ENCODE measurements around the gene PLEKHA8.
A peak's percentile ranks its signal among the peaks of the same experiment; 100 is the strongest.

Gene PLEKHA8, protein sequence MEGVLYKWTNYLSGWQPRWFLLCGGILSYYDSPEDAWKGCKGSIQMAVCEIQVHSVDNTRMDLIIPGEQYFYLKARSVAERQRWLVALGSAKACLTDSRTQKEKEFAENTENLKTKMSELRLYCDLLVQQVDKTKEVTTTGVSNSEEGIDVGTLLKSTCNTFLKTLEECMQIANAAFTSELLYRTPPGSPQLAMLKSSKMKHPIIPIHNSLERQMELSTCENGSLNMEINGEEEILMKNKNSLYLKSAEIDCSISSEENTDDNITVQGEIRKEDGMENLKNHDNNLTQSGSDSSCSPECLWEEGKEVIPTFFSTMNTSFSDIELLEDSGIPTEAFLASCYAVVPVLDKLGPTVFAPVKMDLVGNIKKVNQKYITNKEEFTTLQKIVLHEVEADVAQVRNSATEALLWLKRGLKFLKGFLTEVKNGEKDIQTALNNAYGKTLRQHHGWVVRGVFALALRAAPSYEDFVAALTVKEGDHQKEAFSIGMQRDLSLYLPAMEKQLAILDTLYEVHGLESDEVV

DNA sequence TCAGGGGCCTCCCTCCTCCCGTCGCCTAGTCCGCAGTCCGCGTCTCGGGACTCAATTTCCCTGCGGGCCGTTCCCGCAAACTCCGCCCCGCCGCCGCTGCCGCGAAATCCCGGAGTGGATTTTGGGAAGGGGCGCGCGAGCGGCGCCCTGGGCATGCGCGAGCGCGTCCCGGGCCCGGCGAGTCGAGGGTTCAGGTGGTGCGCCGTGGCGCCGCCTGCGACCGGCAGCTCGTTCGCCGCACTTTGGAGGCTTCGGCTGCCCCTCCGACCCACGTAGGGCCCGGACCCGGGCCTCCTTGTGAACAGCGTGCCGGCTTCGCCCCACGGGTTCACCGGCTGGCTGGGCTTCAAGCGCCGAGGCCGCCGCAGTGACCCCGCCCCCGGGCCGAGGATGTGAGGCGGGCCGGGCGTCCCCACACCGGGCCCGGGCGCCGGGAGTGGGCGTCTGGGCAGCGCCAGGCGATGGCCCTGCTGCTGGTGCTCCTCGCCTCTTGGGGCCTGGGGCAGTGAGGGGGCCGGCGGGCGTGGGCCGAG is at the start of gene PLEKHA8:
Gene PLEKHA8, plus strand, starts transcription at position 197 of the 533 bp plus-strand sequence. CDS start 351 bp downstream, outside the sequence.
- DNase-seq: peak; percentile 91

DNA sequence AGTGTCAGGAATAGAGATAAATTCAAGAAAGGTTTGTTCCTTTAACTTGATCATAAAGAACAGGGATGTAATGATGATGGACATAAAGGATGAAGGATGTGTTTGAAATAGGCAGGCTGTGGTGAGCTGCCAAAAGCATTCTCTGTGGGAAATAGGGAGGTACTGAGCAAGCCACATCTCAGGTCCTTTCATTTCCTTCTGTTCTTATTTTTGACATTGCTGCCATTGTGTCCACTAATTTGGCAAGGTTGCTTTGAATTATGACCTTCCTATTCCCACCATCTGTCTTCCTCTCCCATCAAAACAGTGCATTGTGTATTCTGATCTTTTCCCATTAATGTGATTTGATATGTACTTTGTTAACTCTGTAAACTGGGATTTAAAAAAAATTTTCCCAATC is 48.1 kb upstream of the PLEKHA8 start:
- no peak for DNase-seq

DNA sequence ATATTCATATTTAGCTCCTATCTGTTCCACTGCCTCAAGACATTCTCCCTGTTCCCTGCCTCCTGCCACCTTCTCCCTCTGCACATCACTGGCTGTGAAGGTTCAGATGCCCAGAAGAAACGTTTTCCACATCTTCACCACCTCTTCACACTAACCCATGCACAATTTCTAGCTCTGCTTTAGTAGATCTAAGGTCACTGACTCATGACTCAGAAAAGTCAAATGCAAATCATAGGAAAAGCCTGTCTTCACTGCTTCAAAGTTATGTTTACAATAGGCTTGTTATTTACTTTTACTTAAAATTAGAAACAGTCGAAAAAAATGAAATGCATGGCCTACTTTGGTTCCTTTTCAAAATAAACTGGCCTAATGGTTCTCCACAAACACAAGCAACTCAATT is 41.1 kb upstream of the PLEKHA8 start:
- peak; percentile 21 for DNase-seq

DNA sequence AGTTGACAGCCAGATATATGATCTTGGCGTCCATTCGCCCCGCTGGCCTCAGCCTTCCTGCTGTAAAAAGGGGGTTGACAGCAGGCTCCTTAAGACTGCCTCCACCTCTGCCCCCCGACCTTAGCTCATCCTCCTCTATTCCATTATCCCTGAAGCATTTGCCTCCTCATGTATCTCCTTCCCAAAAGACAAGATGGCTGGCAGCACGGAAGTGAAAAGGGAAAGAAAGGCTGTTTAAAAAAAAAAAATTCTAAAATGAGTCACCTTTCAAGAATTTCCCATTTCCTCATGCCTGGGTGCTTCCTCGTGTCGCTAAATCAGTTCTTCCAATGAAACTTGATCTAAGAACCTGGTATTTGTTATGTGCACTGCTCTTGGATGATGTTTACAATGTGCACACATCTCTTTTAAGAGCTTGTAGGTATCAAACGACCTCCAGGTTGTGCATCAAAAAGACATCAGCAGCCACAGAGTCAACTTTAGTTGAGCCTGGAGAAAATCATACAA is 40.3 kb upstream of the PLEKHA8 start:
- DNase-seq: peak; percentile 36

DNA sequence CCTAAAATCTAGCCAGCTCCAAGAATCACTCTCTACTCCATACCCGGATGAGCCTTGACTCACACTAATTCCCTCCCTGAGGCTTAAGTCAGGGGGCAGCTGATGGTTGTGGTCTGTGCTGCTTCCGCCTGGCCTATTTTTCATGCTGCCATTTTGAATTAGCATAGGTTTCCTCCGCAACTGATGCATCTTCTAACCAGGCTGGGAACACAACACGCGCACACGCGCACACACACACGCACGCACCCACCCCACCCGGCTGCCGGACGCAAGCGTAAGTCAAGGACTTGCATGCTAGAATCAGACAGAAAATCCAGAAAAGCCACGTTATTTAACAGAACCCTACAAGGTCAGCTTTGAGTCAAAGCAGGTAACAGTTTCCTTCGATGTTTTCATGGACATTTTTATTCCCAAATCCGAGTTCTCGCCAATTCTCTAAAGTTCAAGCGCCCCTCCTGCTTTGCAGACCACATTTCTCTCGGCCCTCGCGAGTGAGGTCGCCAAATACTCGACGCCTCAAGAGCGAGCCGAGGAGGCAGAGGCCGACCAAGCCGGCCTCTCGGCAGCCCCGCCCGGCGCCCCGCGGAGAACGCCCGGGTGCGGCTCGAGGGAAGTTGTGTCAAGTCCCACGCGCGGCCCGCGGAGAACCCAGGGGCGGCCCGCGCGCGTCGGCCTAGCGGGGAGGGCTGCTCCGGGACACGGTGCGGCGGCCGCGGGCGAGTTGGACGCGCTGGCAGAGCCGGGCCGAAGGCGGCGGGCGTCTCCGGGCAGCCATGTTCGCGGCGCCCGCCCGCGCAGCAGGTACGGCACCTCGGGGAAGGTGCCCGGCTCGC is 39.6 kb upstream of the PLEKHA8 start:
- peak; percentile 71 for DNase-seq

DNA sequence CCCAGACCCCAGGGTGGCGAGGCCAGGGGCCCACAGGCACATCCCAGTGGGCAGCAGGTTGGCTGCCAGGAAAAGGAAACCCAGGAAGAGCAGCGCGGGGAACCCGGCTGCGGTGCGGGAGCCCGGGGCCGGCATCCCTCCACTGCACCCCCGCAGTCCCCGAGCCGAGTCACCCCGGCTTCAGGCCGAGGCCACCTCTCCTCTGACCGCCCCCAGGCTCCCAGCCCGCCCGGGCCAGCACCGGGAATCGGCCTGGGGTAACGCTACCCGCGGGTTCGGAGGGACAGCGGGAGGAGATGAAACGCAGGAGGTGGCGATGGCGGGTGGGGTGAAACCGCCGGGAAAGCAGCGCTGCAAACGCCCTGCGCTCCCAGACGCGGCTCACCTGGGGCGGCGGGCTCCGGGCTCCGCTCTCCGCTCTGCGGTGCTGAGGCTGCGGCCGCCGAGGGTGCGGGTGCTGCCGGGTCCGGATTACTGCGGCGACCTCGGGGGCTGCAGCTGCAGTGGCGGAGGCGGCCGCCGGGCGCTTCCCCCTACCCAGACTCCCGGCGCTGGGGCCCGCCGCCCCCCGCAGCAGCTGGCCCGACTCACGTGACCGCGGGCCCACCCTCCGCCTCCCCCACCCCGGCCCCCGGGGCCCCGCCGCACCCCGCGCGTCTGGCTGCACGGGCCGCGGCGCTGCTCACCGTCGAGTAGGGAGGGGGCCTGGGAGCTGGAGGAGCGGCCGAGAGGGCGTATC is 38.8 kb upstream of the PLEKHA8 start, which contains the start of gene SCRN1:
Gene SCRN1, minus strand, starts transcription at position 545 of the 739 bp plus-strand sequence. CDS start 20,734 bp downstream, outside the sequence.
- peak; percentile 54 for DNase-seq

DNA sequence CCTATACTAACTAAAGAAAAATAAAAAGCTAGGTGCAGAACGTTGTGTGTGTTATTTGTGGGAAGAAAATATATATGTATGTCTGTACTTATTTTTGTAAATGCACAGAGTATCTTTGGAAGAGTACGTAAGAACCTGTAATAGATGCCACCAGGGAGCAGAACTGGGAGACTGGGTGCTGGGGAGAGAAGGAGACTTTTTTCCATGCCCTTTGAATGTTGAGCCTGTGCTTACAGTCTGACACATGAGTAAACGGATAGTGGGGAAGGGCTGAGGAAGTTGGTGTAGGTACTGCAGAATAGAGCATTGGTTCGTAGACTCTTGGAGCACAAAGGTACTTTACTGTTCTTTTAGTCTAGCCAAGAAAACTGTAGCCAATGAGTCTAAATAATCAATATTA is 37.3 kb upstream of the PLEKHA8 start:
- DNase-seq: no peak

DNA sequence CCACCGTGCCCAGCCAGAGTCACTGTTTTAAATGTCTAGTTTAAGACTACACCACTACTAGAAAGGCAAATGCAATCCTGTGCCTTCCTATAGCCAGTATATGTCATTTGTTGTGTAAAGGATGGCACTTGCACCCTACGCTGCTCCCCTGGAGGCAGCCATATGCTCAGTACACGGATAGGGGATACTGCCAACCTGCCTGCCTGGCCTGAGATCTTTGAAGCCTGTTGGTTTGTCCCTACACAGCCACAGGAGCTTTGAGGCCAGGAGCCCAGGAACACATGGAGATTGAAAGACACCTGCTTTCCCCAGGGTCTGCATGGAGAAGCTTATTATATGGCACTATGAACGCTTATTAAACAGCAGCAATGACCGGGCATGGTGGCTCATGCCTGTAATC is 36.3 kb upstream of the PLEKHA8 start:
- no peak for DNase-seq

DNA sequence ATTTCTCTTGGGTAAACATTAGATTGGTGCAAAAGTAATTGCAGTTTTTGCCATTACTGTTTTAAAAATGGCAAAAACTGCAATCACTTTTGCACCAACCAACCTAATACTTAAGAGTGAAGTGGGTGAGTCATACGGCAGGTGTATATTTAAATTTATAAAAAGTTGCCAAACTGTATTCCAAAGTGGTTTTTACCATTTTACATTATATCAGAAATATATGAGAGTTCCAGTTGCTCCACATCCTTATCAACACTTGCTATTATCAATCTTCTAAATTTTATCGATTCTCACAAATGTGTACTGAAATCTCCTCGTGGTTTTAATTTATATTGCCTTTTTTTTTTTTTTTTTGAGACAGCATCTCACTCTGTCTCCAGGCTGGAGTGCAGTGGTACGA is 35.1 kb upstream of the PLEKHA8 start:
- no peak for DNase-seq

DNA sequence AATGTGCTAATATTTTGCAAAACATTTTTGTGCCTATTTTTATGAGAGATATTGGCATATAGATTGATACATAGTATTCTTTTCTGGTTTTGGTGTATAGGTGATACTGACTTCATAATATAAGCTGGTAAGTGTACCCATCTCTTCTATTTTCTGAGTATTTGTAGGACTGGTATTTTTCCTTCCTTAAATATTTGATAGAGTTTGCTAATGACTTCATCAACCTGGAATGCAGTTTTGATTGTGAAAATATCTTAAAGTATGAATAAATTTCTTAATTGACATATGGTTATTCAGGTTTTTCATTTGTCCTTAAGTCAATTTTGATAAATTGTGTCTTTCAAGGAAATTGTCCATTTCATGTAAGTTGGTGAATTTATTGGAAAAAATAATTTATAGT is 32.6 kb upstream of the PLEKHA8 start:
- DNase-seq: no peak

DNA sequence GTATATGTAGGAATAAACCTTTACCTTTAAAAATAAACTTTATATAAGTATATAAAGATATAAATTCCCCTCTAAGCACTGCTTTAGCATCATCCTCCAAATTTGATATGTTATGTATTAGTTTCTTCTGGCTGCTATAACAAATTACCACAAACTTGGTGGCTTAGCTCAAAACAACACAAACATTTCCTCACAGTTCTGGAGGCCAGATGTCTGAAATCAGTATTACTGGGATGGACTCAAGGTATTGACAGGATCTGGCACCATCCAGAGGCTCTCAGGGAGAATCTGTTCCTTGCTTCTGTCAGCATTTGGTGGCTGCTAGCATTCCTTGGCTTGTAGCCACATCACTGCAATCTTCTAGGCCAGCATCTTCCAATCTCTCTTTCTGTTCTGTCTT is 31.9 kb upstream of the PLEKHA8 start:
- DNase-seq: no peak

DNA sequence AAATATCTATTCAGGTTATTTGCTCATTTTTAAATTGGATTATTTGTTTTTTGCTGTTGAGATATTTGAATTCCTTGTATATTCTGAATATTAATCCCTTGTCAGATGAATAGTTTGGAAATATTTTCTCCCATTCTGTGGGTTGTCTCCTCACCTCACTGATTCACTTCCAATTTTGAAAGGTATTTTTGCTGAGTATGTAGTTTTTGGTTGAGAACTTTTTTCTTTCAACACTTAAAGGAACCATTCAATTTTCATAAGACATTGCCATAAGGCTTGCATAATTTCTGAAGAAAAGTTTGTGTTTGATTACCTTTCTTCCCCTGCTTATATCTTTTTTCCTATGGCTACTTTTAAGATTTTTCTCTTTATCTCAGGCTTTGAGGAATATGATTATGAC is 29.7 kb upstream of the PLEKHA8 start:
- DNase-seq: no peak

DNA sequence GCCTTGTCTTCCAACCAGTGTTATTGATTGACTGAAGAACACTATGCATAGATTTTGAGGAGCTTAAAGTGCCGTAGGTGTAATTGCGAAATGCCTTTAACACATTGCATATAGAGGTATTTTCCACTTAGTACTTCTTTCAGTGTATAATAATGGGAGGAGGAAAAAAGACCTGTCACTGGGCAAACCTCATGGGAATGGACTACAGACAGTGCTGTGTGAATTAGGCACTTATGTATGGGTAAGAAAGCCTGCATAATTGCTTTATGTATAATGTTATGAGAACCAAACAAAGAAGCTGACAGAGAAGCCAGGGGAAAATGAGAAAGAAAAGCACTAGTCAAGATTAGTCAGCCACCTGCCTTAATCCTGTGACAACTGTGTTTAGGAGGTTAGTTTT is 26.2 kb upstream of the PLEKHA8 start:
- no peak for DNase-seq

DNA sequence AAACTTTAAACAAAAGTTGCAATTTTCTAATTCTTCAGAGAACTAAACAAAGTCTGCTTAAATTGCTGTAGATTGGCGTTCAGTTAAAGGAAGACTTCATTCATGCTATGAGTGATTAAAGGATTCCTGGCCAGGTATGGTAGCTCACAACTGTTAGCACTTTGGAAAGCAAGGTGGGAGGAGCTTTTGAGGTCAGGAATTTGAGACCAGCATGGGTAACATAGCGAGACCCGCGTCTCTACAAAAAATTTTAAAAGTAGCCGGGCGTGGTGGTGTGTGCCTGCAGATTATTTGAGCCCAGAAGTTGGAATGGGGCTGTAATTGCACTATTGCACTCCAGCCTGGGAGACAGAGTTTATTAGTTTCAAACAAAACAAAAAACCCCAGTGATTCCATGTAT is 25.1 kb upstream of the PLEKHA8 start:
- DNase-seq: no peak

DNA sequence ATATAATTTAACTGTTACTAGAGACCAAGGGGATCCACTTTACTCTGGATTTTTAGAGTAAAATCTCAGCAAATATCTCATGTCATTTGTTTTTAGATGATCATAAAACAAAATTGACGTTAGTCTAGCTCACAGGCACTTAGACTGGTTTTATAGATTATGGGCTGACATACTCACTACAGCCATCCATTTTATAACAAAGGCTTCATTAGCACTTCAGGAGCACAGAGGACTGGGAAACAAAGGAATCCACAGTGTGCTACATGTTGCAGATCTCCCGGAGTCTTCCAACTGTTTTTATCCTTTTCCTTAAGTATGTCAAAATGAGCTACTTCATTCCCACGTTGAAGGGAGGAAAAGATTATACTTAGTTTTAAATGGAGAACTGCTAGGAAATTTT is 22.7 kb upstream of the PLEKHA8 start:
- DNase-seq: no peak

DNA sequence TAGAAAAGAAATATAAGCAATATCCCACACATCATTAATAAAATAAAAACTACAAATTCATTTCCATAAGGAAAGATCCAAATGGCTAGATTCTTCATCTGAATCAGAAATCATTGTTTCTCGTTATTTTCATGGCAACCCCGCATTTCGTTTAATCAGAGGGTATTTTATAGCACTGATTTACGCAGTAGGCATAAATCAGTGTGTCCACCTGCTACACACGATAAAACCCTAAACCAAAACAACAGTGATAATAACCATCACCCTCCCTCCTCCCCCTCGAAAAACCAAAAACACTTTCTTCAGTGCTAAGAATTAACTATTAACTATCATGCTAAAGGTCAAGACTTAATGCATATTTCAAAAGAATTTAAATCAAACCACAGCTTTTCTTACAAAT is 18.2 kb upstream of the PLEKHA8 start:
- no peak for DNase-seq

DNA sequence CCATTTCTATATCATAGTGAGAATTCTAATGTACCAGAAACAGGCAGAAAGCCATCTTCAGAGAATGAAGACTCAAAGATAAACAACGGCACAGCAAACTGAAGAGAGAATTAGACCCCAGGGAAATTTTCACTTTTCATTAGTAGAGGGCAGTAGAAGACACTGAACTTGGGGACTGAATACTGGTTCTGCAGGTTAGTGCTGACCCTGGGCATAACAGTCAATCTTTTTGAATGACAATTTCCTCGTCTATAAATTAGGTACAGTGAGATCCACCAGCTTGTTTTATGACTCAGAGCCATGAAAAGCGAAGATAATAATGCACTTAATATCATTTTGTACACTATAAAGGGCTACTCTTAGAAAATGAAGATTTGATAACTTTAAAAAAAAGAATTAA is 15.5 kb upstream of the PLEKHA8 start:
- no peak for DNase-seq

DNA sequence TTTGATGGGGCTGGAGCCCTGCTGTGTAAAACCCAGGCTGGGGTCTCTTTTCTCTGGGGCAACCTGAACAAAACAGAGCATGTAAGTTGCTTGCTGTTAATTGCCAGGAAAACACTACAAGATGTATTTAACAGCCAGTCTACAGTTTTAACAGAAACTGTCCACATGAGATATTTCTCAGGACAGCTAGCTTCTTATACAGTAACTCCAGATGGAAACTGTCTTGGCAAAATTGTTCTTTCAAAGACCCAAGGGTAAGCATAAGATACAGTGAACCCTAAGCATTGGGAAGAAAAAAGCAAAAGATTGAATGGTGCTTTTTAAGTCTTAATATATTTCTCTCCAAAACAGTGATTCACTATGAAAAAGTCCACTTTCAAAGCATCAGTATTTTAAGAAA is 9.8 kb upstream of the PLEKHA8 start:
- DNase-seq: no peak

DNA sequence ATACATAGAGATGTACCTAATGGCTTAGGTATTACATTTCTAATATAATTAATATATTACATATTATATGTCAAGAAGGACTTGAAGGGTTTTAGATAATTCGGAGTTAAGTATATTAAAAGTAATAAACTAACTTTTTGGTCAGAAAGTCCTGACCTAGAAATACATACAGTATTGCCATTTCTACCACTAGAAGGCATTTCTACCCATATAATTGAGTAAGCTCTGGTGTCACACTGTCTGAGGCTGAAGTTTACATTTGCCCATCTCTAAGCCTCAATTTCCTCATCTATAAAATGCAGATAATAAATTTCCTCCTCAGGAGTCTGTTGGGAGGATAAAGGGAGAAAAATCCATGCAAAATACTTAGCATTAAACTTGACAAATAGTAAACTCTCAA is 8.8 kb upstream of the PLEKHA8 start:
- DNase-seq: peak; percentile 39

DNA sequence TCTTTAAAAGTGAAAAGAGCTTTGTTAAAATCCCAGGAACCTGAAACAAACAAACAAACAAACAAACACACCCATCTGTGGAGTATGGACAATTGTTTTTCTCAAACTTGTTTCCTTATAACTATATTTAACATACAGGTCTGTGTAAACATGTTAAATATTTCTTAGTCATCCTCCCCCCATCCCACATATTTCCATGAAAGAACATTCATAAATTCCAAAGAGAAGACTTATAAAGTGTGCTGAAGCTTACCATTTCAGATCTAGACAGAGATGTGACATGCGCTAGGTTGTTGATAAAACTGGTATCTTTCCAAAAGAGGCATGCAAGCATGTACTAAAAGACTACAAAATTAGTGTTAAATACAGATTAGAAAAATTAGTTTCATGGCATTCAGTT is 8.3 kb upstream of the PLEKHA8 start:
- no peak for DNase-seq

DNA sequence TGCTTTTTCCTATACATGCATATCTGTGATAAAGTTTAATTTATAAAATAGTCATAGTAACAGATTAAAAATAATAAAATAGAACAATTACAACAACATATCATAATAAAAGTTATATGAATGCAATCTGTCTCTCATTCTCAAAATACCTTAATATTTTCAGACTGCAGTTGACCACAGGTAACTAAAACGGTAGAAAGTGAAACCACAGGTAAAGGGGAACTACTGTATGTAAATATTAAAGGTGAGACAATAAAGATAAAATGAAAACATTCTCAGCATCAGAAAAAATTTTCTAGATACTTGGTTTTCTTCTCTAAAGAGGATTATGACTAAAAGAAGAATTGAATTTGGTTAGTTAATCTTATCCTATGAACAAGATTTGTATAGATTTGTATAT is 7.7 kb upstream of the PLEKHA8 start:
- no peak for DNase-seq

DNA sequence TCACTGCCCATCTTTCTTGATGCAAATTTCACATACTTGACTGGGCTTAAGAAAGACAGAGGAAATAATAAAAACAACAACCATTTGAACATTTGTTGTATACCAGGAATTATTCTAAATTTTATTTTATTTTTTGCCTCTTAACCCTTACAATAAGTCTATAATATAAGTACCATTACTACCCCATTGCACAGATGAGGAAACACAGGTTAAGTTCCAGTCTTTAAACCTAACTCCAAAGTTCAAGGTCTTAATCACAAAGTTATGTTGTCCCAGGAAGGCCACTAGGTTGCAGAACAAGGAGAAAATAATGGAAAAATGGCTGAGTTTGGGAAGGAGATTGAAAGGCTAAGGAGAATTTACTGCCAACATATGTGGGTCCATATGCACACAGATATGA is 5.2 kb upstream of the PLEKHA8 start:
- DNase-seq: no peak

DNA sequence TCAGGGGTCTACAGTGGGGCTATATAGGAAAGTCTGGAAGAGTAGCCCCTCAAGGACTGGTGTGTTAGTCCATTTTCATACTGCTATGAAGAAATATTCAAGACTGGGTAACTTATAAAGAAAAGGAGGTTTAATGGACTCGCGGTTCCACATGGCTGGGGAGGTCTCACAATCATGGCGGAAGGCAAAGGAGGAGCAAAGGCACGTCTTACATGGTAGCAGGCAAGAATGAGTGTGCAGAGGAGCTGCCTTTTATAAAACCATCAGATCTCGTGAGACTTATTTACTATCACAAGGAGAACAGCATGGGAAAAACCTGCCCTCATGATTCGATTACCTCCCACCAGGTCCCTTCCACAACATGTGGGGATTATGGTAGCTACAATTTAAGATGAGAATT is 4.7 kb upstream of the PLEKHA8 start:
- DNase-seq: no peak

Measured in hematopoietic multipotent progenitor cell treated with erythropoietin and hydrocortisone succinate and interleukin-3 and kit ligand, for 6 days (in vitro differentiated cells).